Spleen (tissue), 7 donors: ENCODE data around the gene RANBP3L.

Source experiments
- CTCF ChIP-seq, 11 experiments: fragments of 200-600 bp in 7 of 11; fragments of 450-650 bp in 4 of 11; sonication (generic) in 4 of 11; IDR thresholded peaks in 8 of 11; conservative IDR thresholded peaks in 3 of 11; 1 replicate in 7 of 11; 2 replicates in 4 of 11; pipeline versions ENCODE4 v1.4.0 to v1.8.0; 2016 to 2021; ENCODE audit warnings: antibody characterized with exemption in 11 of 11, inconsistent platforms in 4 of 11, mild to moderate bottlenecking in 1 of 11
- POLR2A ChIP-seq, 3 donors: fragments of 450-650 bp; IDR thresholded peaks; one replicate each; pipeline ENCODE4 v1.5.1; 2017; ENCODE audit warnings: antibody characterized with exemption in 3 of 3, mild to moderate bottlenecking in 1 of 3
- POLR2AphosphoS5 ChIP-seq, 3 donors: sonication (generic); formaldehyde crosslinking; IDR thresholded peaks; one replicate each; pipeline ENCODE4 v1.5.1; 2017; ENCODE audit warnings: antibody characterized with exemption in 3 of 3
- donor health status: DM: no; HTN: no; CAD: no; lungs with moderate emphysema.
- donor health status: DM: no; HTN: no; CAD: no.
- donor health status: DM: no; HTN: no; CAD: no.

- TF ChIP-seq CTCF (IDR thresholded peaks at IDR 0.05 in 8 of 11, conservative IDR thresholded peaks at IDR 0.05 in 3 of 11) (no peak), POLR2AphosphoS5 (IDR thresholded peaks at IDR 0.05) (no peak), POLR2A (IDR thresholded peaks at IDR 0.05) (no peak)
Measured at GRCh38 chr5:36267905-36268304, 33.8 kb downstream of the RANBP3L start.
